Breast epithelium (tissue), 3 donors: Measurements from ENCODE around the gene CCDC170.

Source experiments
- CTCF ChIP-seq, 3 donors: fragments of 450-650 bp; IDR thresholded peaks; one replicate each; pipeline ENCODE4 v1.5.1; 2016 to 2017; ENCODE audit warnings: antibody characterized with exemption in 3 of 3, mild to moderate bottlenecking in 3 of 3, moderate library complexity in 3 of 3
- POLR2A ChIP-seq: fragments of 450-650 bp; IDR thresholded peaks from one replicate; pipeline ENCODE4 v1.6.1; 2016; ENCODE audit warnings: antibody characterized with exemption, mild to moderate bottlenecking, moderate library complexity
- POLR2AphosphoS5 ChIP-seq, 3 donors: sonication (generic); formaldehyde crosslinking; IDR thresholded peaks; one replicate each; pipeline ENCODE4 v1.6.1; 2017; ENCODE audit warnings: antibody characterized with exemption in 3 of 3

DNA sequence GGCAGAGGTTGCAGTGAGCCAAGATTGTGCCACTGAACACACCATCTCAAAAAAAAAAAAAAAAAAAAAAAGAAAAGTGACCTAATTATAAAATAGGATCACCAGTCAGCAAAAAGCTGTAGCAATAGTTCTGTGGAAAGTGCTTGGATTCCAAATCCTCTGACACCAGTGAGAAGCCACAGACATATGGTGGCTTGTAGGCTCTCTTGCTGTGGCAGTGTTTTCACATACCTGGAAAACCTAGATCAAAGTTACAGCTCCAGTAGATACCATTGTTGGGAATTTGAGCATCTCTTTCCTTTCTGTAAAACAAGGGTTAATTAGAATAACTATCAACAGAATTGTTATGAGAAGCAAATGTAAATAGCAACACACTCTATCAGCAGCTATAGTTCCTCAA lies 4.1 kb downstream of the CCDC170 start:
- no peak for TF ChIP-seq CTCF (IDR thresholded peaks at IDR 0.05)
- TF ChIP-seq POLR2AphosphoS5 (IDR thresholded peaks at IDR 0.05): no peak
- TF ChIP-seq POLR2A: no peak
